ENCODE data around the gene PNPLA5. TPM values are rescaled to one million over a fixed set of nuclear protein-coding genes. Genes with fewer than 3 reads are reported as not detected.

Gene PNPLA5
- total and polyA plus RNA-seq, 2 of the 13 experiments (the other 11 are each of a cell fraction or from before 2014, with no cell fraction given): not detected

DNA sequence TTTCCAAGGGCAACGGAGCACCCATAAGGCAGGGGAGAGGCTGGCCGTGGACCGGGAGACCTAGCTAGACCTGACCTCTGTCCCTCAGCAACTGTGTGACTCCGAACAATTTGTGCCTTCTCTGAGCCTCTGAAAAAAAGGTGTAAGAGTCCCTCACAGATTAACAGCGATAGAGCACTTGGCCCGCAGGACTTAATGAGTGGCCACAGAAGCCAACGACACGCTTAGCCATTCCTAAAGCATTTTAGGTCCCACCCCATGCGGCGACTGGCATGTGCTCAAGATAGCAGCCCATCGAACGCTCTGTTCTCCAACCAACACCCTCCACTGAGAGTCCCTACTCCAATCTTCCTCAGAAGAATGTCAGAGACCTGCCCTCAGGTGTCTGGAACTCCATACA, 31.0 kb downstream of the PNPLA5 start:
- ChIA-PET POLR2A (no interaction called here), CTCF (ENCODE audit: low intra/inter-chr PET ratio, low total read pairs) (no interaction called here)
- Histone ChIP-seq H3K9ac (ENCODE audit: insufficient read depth, low read depth, low read length) (no peak overlapping the region), H3K79me2 (ENCODE audit: insufficient read depth, low read length) (no peaks in the 10 kb centered on the region), H3K27me3 (ENCODE audit: control insufficient read depth in 1 of 2, insufficient read depth in 2 of 2, low read length in 2 of 2) (peaks cover 0 to 35% of the 10 kb centered on the region in 2 experiments; a peak in 4 of 5 replicates), H4K20me1 (ENCODE audit: insufficient read depth, low read length) (no peaks in the 10 kb centered on the region), H3K4me1 (ENCODE audit: insufficient read depth, low read length) (no peaks in the 10 kb centered on the region), H3K4me3 (replicated peaks in 1 of 3; ENCODE audit: insufficient read depth in 1 of 3, low read depth in 2 of 3, low read length in 3 of 3) (no peak overlapping the region), H3K27ac (ENCODE audit: extremely low read length, insufficient read depth, low read length) (no peak overlapping the region), H3K36me3 (replicated peaks in 1 of 2; ENCODE audit: control insufficient read depth in 1 of 2, insufficient read depth in 2 of 2, low read length in 2 of 2) (no peaks in the 10 kb centered on the region), H3K4me2 (ENCODE audit: low read depth, low read length) (no peak overlapping the region), H3K9me3 (ENCODE audit: low read length) (no peaks in the 10 kb centered on the region), H2AFZ (ENCODE audit: low read length) (no peak overlapping the region)
- 42% methylated on average over 8 of the region's 12 CpGs for WGBS (ENCODE audit: low lambda C conversion rate)
- FAIRE-seq: no peak
- TF ChIP-seq TOPORS (CRISPR knock-in tag; IDR thresholded peaks at IDR 0.05) (no peak), KLF16 (CRISPR knock-in tag; IDR thresholded peaks at IDR 0.05) (no peak), ZNF260 (CRISPR knock-in tag; IDR thresholded peaks at IDR 0.05; ENCODE audit: borderline replicate concordance, low read depth) (no peak), TP53 (CRISPR knock-in tag; conservative IDR thresholded peaks at IDR 0.05) (no peak)
- TF ChIP-seq, protein P1, sequence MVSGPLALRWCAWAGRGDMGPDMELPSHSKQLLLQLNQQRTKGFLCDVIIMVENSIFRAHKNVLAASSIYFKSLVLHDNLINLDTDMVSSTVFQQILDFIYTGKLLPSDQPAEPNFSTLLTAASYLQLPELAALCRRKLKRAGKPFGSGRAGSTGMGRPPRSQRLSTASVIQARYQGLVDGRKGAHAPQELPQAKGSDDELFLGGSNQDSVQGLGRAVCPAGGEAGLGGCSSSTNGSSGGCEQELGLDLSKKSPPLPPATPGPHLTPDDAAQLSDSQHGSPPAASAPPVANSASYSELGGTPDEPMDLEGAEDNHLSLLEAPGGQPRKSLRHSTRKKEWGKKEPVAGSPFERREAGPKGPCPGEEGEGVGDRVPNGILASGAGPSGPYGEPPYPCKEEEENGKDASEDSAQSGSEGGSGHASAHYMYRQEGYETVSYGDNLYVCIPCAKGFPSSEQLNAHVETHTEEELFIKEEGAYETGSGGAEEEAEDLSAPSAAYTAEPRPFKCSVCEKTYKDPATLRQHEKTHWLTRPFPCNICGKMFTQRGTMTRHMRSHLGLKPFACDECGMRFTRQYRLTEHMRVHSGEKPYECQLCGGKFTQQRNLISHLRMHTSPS (CRISPR knock-in tag; IDR thresholded peaks at IDR 0.05; ENCODE audit: low read depth): no peak
- ATAC-seq: no peak
- no peak for DNase-seq (ENCODE audit: low spot score)
- in situ Hi-C loops (cut with HindIII; ENCODE audit: extremely low pct_ligation_motif_present, low pct_unique_long_range_greater_than_20kb) (no loop called here), intact Hi-C loops (cut with micrococcal nuclease; ENCODE audit: unreplicated experiment) (no loop called here)
- no TSS peak for BruUV-seq (replicated peaks)

DNA sequence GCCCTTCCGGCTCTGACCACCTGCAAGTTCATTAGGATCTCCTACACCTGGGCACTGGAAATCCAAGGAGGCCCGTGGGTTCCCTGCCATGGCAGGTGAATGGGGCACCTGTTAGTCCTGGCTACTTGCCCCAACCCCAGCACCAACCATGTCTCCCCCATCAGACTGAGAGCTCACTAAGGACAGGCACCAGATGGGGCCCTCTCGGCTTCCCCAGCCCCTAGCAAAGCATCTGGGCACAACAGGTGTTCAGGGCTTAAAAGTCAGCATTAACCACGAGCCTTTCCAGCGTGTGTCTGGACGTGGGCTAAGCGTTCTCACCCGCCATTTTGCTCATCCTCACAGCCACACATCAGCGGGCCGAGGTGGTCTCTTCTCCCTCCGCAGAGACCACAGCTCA, 31.7 kb downstream of the PNPLA5 start:
- in situ Hi-C loops (cut with HindIII; ENCODE audit: extremely low pct_ligation_motif_present, low pct_unique_long_range_greater_than_20kb): no loop called here
- ChIA-PET POLR2A (no interaction called here), CTCF (ENCODE audit: low intra/inter-chr PET ratio, low total read pairs) (no interaction called here)
- Histone ChIP-seq H3K9ac (ENCODE audit: insufficient read depth, low read depth, low read length) (no peak overlapping the region), H3K27me3 (ENCODE audit: control insufficient read depth in 1 of 2, insufficient read depth in 2 of 2, low read length in 2 of 2) (peaks cover 0 to 35% of the 10 kb centered on the region in 2 experiments; a peak in 4 of 5 replicates), H3K27ac (ENCODE audit: extremely low read length, insufficient read depth, low read length) (no peak overlapping the region), H3K9me3 (ENCODE audit: low read length) (no peaks in the 10 kb centered on the region), H3K4me3 (replicated peaks in 1 of 3; ENCODE audit: insufficient read depth in 1 of 3, low read depth in 2 of 3, low read length in 3 of 3) (no peak overlapping the region), H3K36me3 (replicated peaks in 1 of 2; ENCODE audit: control insufficient read depth in 1 of 2, insufficient read depth in 2 of 2, low read length in 2 of 2) (no peaks in the 10 kb centered on the region), H3K4me2 (ENCODE audit: low read depth, low read length) (no peak overlapping the region), H3K79me2 (ENCODE audit: insufficient read depth, low read length) (no peaks in the 10 kb centered on the region), H4K20me1 (ENCODE audit: insufficient read depth, low read length) (no peaks in the 10 kb centered on the region), H2AFZ (ENCODE audit: low read length) (no peak overlapping the region), H3K4me1 (ENCODE audit: insufficient read depth, low read length) (no peaks in the 10 kb centered on the region)
- no TSS peak for BruUV-seq (replicated peaks)
- ATAC-seq: no peak
- DNase-seq (ENCODE audit: low spot score): no peak
- intact Hi-C loops (cut with micrococcal nuclease; ENCODE audit: unreplicated experiment): no loop called here
- WGBS (ENCODE audit: low lambda C conversion rate): 70% methylated on average over 2 of the region's 11 CpGs
- FAIRE-seq: no peak
- no peak for TF ChIP-seq ARNT2 (CRISPR knock-in tag; IDR thresholded peaks at IDR 0.05; ENCODE audit: low read depth)
- TF ChIP-seq ZNF563 (CRISPR knock-in tag; IDR thresholded peaks at IDR 0.05): no peak
- TF ChIP-seq, protein P2, sequence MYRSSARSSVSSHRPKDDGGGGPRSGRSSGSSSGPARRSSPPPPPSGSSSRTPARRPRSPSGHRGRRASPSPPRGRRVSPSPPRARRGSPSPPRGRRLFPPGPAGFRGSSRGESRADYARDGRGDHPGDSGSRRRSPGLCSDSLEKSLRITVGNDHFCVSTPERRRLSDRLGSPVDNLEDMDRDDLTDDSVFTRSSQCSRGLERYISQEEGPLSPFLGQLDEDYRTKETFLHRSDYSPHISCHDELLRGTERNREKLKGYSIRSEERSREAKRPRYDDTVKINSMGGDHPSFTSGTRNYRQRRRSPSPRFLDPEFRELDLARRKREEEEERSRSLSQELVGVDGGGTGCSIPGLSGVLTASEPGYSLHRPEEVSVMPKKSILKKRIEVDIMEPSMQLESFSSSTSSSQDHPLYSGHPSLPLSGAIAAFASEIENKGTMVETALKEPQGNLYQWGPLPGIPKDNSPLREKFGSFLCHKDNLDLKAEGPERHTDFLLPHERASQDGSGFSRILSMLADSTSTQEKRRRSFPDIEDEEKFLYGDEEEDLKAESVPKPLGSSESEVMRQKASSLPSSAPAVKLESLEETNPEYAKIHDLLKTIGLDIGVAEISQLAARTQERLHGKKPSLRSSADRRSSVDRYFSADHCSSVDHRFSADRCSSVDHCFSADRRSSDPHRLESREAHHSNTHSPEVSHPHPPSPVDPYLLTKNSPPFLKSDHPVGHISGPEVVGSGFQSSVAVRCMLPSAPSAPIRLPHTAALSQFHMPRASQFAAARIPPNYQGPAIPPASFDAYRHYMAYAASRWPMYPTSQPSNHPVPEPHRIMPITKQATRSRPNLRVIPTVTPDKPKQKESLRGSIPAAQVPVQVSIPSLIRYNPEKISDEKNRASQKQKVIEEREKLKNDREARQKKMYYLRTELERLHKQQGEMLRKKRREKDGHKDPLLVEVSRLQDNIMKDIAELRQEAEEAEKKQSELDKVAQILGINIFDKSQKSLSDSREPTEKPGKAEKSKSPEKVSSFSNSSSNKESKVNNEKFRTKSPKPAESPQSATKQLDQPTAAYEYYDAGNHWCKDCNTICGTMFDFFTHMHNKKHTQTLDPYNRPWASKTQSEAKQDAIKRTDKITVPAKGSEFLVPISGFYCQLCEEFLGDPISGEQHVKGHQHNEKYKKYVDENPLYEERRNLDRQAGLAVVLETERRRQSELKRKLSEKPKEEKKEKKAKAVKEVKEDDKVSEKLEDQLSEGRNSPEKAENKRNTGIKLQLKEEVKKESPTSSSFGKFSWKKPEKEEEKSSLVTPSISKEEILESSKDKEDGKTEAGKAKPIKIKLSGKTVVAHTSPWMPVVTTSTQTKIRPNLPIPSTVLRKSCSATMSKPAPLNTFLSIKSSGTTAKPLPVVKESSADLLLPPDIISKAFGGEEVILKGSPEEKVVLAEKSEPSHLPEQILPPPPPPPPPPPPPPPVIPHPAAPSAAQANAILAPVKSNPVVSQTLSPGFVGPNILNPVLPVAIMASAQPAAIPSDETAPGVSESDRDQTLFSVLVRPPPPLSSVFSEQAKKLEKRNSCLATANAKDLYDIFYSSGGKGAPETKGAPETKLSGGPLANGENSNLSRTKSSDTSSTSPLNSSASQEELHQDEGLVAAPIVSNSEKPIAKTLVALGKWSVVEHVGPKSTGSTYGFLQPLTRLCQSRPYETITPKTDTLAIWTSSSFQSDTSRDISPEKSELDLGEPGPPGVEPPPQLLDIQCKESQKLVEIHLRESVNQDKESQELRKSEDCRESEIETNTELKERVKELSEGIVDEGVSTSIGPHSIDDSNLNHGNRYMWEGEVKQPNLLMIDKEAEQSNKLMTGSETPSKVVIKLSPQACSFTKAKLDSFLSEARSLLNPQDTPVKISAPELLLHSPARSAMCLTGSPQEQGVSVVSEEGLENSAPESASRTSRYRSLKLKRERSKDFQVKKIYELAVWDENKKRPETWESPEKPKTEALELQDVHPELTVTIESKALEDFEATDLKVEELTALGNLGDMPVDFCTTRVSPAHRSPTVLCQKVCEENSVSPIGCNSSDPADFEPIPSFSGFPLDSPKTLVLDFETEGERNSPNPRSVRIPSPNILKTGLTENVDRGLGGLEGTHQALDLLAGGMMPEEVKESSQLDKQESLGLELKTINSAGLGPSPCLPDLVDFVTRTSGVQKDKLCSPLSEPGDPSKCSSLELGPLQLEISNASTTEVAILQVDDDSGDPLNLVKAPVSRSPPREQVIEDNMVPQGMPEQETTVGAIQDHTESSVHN (CRISPR knock-in tag; IDR thresholded peaks at IDR 0.05): no peak
- TF ChIP-seq ZNF749 (CRISPR knock-in tag; IDR thresholded peaks at IDR 0.05; ENCODE audit: borderline replicate concordance): no peak

All from HepG2 (cell line).